HG02678 (cell line): ENCODE data around the gene RAMAC.
A peak's percentile ranks its signal among the peaks of the same experiment; 100 is the strongest.
"Not testable (repeated sequence)": the region's sequence is repeated elsewhere in the genome, so short reads cannot be mapped to it uniquely, and the experiment has no call there.

Source experiments
- ATAC-seq: cut with Tn5 transposase; IDR thresholded peaks from one replicate; pipeline ENCODE4 v1.9.1; 2021; ENCODE audit warnings: mild to moderate bottlenecking, moderate library complexity; ENCODE audit not compliant: unreplicated experiment

The RAMAC gene

GRCh38 chr15:82985688-82986441 lies at the start of gene RAMAC:
RAMAC (plus strand) TSS chr15:82986210; CDS start chr15:82989019, 2,809 bp downstream.
- ATAC-seq: peak; percentile 98

- no peak for ATAC-seq
Observed at GRCh38 chr15:82936966-82937711, 48.9 kb upstream of the RAMAC start.

GRCh38 chr15:82937712-82938058 lies 48.3 kb upstream of the RAMAC start:
- no peak for ATAC-seq

- ATAC-seq: not testable (repeated sequence)
Observed at GRCh38 chr15:82939678-82940077, 46.3 kb upstream of the RAMAC start.

GRCh38 chr15:82942691-82943090 lies 43.3 kb upstream of the RAMAC start:
- no peak for ATAC-seq

- no peak for ATAC-seq
Observed at GRCh38 chr15:82943176-82943575, 42.8 kb upstream of the RAMAC start.

GRCh38 chr15:82944056-82944455 lies 42.0 kb upstream of the RAMAC start:
- no peak for ATAC-seq

- no peak for ATAC-seq
Observed at GRCh38 chr15:82944821-82945220, 41.2 kb upstream of the RAMAC start.

- ATAC-seq: no peak
Observed at GRCh38 chr15:82945326-82945725, 40.7 kb upstream of the RAMAC start.

GRCh38 chr15:82946155-82946701 lies 39.8 kb upstream of the RAMAC start:
- no peak for ATAC-seq

- ATAC-seq: no peak
Observed at GRCh38 chr15:82950295-82950694, 35.7 kb upstream of the RAMAC start.

GRCh38 chr15:82950746-82951370 lies 35.2 kb upstream of the RAMAC start:
- ATAC-seq: peak; percentile 56

- ATAC-seq: no peak
Observed at GRCh38 chr15:82951472-82952157, 34.4 kb upstream of the RAMAC start.

- no peak for ATAC-seq
Observed at GRCh38 chr15:82952158-82953081, 33.6 kb upstream of the RAMAC start, which contains the start of gene HOMER2. HOMER2 (minus strand) TSS chr15:82952720; CDS start chr15:82952535, 185 bp downstream.

GRCh38 chr15:82958638-82959037 lies 27.4 kb upstream of the RAMAC start:
- ATAC-seq: no peak

GRCh38 chr15:82959423-82959822 lies 26.6 kb upstream of the RAMAC start:
- ATAC-seq: no peak

GRCh38 chr15:82960766-82961165 lies 25.2 kb upstream of the RAMAC start:
- ATAC-seq: no peak

- no peak for ATAC-seq
Observed at GRCh38 chr15:82963471-82964341, 22.3 kb upstream of the RAMAC start.

GRCh38 chr15:82964890-82965289 lies 21.1 kb upstream of the RAMAC start:
- ATAC-seq: no peak
